Left colon (tissue), 2 donors: Measurements from ENCODE around the gene TMPRSS6. TPM values are rescaled to one million over a fixed set of nuclear protein-coding genes. Genes with fewer than 3 reads are reported as not detected.

Source experiments
- ATAC-seq: fragments of 200-7000 bp; cut with Tn5 transposase; one replicate; pipeline ENCODE4 v1.9.1; 2020; ENCODE audit warnings: mild to moderate bottlenecking, moderate library complexity
- DNase-seq, 2 donors: peaks; one replicate each; pipeline ENCODE4 v3.0.0-alpha.2; 2020
- intact Hi-C, 2 donors: fragments of 100-400 bp; cut with DNase I in 1 of 2; cut with micrococcal nuclease in 1 of 2; formaldehyde crosslinking; loops; one replicate each; pipeline versions ENCODE4 v1.11.2 to v1.14.0; 2022; cut with DNase I, micrococcal nuclease
- total RNA-seq, 2 donors: library from RNA; stranded (reverse); fragmentation: NEBNext Ultra II Directional; extraction: Animal tissue kit (Norgen Biotek cat#: 25700); gene quantifications; one replicate each; pipeline ENCODE4 v1.2.1, GENCODE V29; 2021
- donor health status: DM: no; HTN: no; CAD: no.
- donor health status: DM: yes; HTN: yes; CAD: no.

Gene TMPRSS6
- total RNA-seq, 2 donors from 2014 or later, result 0.56 to 3.1 TPM

DNA sequence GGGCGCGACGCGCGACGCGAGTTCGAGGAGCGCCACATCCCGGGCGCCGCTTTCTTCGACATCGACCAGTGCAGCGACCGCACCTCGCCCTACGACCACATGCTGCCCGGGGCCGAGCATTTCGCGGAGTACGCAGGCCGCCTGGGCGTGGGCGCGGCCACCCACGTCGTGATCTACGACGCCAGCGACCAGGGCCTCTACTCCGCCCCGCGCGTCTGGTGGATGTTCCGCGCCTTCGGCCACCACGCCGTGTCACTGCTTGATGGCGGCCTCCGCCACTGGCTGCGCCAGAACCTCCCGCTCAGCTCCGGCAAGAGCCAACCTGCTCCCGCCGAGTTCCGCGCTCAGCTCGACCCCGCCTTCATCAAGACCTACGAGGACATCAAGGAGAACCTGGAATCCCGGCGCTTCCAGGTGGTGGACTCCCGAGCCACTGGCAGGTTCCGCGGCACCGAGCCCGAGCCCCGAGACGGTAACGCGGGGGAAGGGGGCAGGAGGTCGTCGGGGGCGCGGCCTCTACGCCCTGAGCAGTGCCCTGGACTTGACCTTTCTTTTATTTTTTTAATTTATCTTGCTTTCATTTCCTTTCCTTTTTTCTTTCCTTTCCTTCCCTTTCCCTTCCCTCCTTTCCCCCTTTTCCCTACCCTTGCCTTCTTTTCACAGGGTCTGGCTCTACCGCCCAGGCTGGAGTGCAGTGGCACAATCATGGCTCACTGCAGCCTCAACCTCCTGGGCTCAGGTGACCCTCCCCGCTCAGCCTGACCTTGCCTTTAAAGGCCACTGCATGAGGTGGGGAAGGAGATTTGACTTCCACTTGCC lies 85.0 kb downstream of the TMPRSS6 start:
- intact Hi-C loops, result no loop called here
- DNase-seq, result peak in 1 of 2 donors; percentile 69
- ATAC-seq, result peak; percentile 30

DNA sequence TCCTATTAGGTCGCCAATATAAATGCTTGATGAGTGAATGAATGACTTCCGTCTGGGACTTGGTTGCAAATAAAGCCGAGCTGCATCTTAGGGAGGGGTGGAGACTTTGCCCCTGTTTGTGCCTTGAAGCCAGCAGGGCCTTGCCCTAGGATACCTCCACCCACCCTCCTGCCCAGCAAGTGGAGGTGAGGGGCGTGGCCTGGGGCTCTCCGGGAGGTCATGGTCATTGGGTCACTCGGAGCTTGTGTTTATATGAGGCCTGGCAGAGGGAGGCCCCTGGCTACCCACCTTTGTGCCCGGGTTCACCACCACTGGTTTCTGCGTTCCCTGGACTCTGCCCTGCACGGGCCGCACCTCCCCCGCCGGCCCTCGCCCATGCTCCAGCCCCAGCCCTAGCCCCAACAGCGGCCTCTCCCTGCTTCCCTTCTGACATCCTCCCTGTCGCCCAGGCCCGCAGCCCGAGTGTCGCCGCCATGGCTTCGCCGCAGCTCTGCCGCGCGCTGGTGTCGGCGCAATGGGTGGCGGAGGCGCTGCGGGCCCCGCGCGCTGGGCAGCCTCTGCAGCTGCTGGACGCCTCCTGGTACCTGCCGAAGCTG lies 85.7 kb downstream of the TMPRSS6 start:
- DNase-seq (peak; percentile 84 to 93), ATAC-seq (peak; percentile 61)
- intact Hi-C loops, result no loop called here

DNA sequence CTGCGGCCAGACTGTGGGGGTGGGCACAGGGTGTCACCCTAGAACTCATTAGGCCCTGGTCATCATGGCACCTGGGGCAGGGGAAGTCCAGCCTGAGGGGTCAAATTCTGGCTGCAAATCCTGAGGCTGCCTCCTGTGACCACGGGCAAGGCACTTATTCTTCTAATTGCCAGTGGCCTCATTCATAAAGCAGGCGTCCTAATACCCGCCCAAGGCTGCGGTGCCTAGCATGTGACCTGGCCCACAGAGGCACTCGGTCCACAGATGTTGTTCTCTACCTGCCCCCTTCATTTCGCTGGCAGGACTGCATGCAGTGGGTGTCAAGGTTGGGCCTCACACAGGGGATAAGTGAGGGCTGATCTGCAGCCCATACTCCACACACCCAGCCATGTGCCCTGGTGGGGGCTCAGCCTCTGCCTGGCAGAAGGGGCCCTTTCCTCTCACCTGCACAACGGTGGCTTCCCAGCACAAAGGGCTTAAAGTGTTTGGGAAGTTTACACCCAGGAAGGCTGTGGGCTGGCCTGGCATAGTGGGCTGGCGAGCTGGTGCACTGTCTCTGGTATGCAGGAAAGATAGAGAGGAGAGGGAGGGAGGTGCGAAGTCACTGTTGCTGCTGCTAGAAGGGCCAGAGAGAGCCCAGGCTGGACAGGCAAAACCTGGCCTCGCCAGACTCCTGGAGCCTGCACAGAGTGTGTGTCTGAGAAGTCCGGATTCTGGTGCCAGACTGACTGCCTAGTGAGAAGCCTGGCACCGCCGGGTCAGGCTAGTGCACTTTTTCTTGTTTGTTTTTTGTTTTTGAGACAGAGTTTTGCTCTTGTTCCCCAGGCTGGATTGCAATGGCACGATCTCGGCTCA lies 86.8 kb downstream of the TMPRSS6 start:
- intact Hi-C loops, result no loop called here
- peak in 1 of 2 donors; percentile 38 for DNase-seq
- no peak for ATAC-seq

DNA sequence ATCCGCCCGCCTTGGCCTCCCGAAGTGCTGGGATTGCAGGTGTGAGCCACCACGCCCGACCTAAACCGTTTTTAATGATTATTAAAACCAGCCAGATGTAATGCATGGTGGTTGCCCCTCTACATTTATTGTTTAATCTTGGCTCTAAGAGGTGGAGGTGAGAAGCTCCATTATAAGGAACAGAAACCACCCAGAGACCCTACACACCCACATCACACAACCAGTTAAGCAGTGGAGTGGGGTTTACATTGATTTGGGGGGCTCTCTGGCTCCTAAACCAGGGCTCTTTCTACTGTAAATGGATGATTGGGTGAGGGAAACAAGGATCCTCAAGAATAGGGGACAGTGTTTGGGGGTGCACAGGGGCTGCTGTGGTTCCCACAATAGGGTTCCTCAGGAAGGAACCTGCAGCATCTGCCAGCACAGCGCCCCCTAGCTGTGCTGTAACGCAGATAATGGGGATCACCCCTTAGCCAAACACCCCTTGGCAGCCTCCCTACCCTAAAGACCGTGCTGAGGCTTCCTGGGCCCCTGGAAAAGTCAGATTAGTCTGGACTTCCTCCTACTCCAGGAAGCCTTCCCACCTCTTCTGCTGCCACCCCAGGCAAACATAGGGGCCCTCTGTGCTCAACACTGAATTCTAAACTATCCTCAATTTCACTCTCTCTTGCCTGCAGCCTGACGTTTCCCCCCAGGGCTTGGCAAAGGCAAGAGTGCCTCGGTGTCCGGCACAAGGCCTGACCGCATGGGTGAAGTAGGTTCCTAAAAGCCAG lies 87.6 kb downstream of the TMPRSS6 start:
- no peak for ATAC-seq
- peak; percentile 39 to 68 for DNase-seq
- intact Hi-C loops, result no loop called here

DNA sequence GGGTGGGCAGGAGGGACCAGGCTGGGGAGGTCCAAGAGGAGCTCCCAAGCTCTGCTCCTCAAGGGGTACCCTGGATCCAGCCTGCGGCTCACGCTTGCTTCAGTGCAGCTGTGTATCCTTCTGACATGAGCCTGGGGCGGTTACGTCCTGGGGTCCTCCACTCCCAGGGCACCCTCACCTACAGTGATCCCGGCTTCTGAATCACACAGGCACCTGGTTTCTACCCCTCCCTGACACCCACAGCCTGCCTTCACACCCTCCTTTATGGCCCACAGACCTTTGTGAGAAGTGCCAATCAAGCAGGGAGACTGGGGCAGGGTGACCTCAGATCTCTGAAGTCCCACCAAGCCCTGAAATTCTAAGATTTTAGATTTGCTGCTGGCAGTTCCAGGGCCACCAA lies 88.5 kb downstream of the TMPRSS6 start:
- ATAC-seq, result peak; percentile 25
- intact Hi-C loops, result no loop called here
- DNase-seq, result peak; percentile 62 to 81

DNA sequence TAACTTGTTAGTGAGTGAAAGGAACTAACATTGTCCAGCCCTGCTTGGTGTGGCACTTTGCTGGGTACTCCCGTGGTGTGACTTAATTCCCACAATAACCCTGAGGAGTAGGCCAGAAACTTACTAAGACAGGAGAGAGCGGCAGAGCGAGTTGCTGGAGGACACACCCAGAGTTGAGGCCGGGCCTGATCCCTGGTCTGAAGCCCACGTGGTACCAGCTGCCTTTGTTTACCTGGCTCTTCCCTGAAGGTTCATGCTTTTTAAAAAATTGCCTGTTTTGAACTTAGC lies 89.4 kb downstream of the TMPRSS6 start:
- intact Hi-C loops, result no loop called here
- DNase-seq, result peak; percentile 72 to 77
- peak; percentile 25 for ATAC-seq

DNA sequence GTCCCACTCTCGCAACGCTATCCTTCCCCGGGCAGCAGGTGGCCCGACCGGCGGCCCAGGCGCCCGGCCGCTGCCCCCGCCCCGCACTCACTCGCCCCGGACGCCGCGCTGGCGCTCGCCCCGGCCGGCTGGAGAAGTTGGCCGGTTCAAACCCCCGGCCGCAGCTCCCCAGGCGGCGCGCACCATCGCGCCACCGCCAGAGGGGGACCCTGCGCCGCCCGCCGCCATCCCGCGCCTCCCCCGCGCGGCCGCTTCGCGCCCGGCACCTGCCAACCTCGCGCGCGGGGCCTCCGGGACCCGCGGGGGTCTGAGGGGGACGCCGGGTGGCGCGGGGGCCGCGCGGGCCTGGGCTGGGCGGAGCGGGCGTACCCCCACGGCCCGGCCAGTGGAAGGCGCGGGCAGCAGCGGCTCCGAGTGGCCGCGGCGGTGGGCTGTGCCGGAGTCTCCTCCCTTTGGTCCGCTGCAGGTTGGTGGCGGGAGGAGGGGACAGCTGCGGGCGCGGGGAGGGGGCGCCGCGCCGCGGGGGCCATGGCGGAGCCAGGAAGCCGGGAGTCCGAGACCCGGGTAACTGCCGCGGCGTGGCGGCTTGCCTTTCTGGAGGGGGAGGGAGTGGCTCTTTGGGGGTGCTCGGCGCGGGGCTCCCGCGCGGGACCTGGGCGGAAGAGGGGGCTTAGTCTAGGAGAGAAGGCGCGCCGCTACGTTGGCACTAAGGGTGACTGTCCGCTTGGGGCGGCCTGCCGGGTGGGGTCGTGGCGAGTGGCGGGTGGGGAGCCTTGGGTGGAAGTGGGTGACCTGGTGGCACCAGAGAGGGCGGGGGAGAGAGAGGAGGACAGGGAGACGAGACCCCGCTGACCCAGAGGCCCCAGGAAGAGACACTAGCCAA lies 90.0 kb downstream of the TMPRSS6 start, which contains the start of the genes MPST and TST:
Gene MPST (plus strand): TSS at position 434 of the 883 bp plus-strand sequence. CDS start 95 bp downstream, at position 529.
Gene TST (minus strand): TSS at position 139 of the 883 bp plus-strand sequence. CDS start 715 bp downstream, outside the sequence.
- DNase-seq (peak; percentile 82 to 85), ATAC-seq (peak; percentile 34)
- intact Hi-C loops, result no loop called here

DNA sequence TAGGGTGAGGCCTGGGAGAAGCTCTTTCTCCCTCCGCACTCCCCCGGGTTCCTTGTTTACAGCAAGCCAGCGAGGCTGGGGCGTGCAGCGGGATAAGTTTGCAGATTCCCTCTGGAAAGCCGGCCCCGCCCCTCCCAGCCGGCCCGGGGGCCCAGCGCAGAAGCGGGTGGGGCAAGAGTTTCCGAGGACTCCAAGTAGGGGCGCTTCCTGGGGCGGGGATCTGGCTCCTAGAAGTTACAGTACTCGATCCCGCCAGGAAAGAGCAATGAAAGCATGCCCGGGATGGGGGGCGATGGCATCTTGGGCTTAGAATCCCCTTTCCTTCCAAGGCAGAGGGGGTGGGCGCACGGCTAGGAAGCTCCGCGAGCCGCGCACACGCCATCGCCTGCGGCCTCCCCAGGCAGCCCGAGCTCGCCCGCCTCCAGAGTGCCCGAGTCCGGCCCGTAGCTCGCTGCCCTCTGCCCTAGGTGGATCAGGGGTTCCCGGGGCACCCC lies 90.7 kb downstream of the TMPRSS6 start:
- intact Hi-C loops, result no loop called here
- peak; percentile 27 for ATAC-seq
- DNase-seq, result peak; percentile 85 to 88

DNA sequence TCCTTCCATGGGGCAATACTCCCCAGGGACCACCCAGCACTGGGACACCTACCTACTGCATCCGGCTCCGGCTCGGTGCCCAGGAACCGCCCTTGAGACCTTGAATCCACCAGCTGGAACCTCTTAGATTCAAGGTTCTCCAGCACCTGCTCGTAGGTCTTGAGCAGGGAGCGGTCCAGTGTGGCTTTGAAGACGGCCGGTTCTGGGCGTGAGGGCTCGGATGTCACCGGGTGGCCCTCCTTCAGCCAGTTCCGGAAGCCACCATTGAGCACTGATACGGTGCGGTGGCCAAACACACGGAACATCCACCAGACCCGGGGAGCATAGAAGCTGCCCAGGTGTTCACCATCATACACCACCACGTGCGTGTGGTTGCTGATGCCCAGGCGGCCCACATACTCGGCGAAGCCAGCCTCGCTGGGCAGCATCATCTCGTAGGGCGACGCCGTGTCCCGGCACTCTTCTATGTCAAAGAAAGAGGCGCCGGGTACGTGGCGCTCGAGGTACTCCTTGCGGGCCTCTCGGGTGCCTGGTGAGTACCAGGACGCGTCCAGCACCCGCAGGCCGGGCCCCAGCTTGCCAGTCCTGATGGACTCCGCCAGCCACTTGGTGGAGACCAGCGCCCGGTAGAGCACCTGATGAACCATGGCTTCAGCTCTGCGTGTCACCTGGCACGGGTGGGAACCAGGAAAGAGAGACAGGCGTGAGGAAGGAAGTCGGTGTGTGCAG lies 91.3 kb downstream of the TMPRSS6 start:
- DNase-seq (peak in 1 of 2 donors; percentile 28), ATAC-seq (peak; percentile 0)
- intact Hi-C loops, result no loop called here

DNA sequence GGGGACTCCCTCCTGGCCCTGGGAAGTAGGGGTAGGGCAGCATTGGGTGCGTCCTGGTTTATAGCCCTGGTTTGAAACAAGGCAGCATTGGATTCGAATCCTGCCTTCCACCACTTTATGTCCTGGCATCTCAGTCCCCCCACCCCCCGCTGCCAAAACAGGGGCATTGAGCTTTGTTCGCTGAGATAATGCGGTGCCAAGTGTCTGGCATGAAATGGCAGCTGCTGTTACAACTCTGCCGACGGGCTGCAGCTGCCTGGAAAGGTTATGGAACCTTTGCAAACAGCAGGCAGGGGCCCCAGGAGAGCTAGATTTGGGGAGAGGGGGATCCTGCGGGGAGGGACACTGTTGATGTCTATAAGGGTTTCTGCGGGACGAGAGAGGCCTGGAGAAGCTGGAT lies 92.2 kb downstream of the TMPRSS6 start:
- DNase-seq, result peak in 1 of 2 donors; percentile 32
- intact Hi-C loops, result no loop called here
- no peak for ATAC-seq

DNA sequence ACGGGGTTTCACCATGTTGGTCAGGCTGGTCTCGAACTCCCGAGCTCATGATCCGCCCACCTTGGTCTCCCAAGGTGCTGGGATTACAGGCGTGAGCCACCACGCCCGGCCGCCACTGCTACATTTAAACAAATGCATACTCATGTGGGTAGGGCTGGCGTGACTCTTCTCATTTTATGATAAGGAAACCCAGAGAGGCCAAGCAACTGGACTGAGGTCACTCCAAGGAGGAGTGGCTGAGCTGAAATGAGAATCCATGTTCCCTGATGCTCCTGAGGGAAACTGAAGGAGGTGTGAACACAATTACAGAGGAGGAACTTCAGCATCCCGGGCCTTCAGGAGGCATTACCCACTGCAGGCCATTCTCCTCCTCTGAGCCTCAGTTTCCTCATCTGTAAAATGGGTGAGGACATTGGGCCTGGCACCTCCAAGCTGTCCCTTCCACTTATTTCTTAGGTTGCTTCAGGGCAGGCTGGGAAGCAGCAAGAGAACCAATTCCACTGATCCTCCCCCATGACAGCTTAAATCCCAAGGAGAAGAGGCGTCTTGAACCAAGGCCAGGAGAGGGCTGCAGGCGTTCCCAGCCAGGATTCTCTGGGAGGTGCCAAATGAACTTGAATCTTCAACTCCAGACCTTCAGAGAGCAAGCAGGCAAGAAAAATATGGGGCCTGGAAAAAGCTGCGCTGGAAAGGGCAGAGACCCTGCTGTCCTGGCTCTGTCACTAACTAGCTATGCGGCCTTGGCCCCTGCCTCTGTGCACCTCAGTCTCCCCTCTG lies 93.2 kb downstream of the TMPRSS6 start:
- intact Hi-C loops, result no loop called here
- peak; percentile 37 for ATAC-seq
- DNase-seq, result peak; percentile 82 to 89

DNA sequence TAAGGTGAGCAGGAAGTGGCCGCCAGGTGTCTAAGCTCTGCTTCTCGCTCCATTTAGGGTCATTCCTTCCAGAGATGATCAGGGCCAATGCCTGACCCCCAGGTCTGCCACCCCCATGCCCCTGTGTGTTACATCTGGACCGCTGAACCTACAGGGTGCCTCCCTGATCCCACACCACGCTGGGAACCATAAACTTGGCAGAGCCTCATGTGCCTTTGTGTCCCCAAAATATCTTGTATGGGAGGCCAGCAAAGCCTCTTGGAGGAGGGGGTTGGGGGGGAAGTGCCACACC lies 94.0 kb downstream of the TMPRSS6 start:
- peak; percentile 49 to 52 for DNase-seq
- ATAC-seq, result peak; percentile 2
- intact Hi-C loops, result no loop called here

Other genes starting within 250 kb of the TMPRSS6 start
- 10 to 100 TPM in 1 of 2 donors, 1 to 10 TPM in 1; 6.3 to 11.2 TPM for gene NCF4, start 248.7 kb downstream of the TMPRSS6 start, total RNA-seq
- gene CSF2RB, start 196.1 kb downstream of the TMPRSS6 start, total RNA-seq, result 1 to 10 TPM; 2.9 to 5.6 TPM
- gene TST, start 90.3 kb downstream of the TMPRSS6 start, total RNA-seq, result 100 to 1,000 TPM; 507 to 576 TPM
- gene MPST, start 90.0 kb downstream of the TMPRSS6 start, total RNA-seq, result 100 to 1,000 TPM; 221 to 250 TPM
- gene KCTD17, start 58.0 kb downstream of the TMPRSS6 start, total RNA-seq, result 10 to 100 TPM; 33.2 to 41.1 TPM
- 1 to 10 TPM; 2.9 to 7.0 TPM for gene IL2RB, start 40.2 kb upstream of the TMPRSS6 start, total RNA-seq
- 10 to 100 TPM in 1 of 2 donors, 1 to 10 TPM in 1; 9.9 to 14.2 TPM for gene C1QTNF6, start 78.5 kb upstream of the TMPRSS6 start, total RNA-seq
- gene SSTR3, start 102.8 kb upstream of the TMPRSS6 start, total RNA-seq, result under 1 TPM in 1 of 2 donors, not detected in 1; 0.17 TPM
- 10 to 100 TPM; 20.9 to 22.6 TPM for gene RAC2, start 134.6 kb upstream of the TMPRSS6 start, total RNA-seq
- 10 to 100 TPM in 1 of 2 donors, 1 to 10 TPM in 1; 2.6 to 10.4 TPM for gene CYTH4, start 172.8 kb upstream of the TMPRSS6 start, total RNA-seq